ENCODE data around the gene ZC3H8. TPM values are rescaled to one million over a fixed set of nuclear protein-coding genes. Genes with fewer than 3 reads are reported as not detected.

ZC3H8 gene
- total and polyA plus RNA-seq, 11 donors, result 5.1 to 12.2 (median 7.8) TPM

- TF ChIP-seq, protein P1, sequence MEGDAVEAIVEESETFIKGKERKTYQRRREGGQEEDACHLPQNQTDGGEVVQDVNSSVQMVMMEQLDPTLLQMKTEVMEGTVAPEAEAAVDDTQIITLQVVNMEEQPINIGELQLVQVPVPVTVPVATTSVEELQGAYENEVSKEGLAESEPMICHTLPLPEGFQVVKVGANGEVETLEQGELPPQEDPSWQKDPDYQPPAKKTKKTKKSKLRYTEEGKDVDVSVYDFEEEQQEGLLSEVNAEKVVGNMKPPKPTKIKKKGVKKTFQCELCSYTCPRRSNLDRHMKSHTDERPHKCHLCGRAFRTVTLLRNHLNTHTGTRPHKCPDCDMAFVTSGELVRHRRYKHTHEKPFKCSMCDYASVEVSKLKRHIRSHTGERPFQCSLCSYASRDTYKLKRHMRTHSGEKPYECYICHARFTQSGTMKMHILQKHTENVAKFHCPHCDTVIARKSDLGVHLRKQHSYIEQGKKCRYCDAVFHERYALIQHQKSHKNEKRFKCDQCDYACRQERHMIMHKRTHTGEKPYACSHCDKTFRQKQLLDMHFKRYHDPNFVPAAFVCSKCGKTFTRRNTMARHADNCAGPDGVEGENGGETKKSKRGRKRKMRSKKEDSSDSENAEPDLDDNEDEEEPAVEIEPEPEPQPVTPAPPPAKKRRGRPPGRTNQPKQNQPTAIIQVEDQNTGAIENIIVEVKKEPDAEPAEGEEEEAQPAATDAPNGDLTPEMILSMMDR (IDR thresholded peaks at IDR 0.05), result no peak
- no peak for TF ChIP-seq POLR2A (IDR thresholded peaks at IDR 0.05)
- 96 to 98% (median 97%) methylated on average over 4 of the region's 4 CpGs for WGBS, 4 donors
- intact Hi-C loops (cut with DNase I), result loop anchor here in 2 of 10 donors (10.0 kb wide), 3 partner anchors 98 to 348 kb away; partner anchors contain the start of gene MERTK (in 1 of the 2)
- H3K27me3 ChIP-seq, result no peaks in the 10 kb centered on the region
- no peaks in the 10 kb centered on the region for H3K9me3 ChIP-seq
- no peak overlapping the region for H3K4me3 ChIP-seq
- DNase-seq (no peak), ATAC-seq (no peak)
- peaks cover 0 to 60% (median 38%) of the 10 kb centered on the region in 9 donors for H3K36me3 ChIP-seq
- H3K27ac ChIP-seq, result no peak overlapping the region
- no peaks in the 10 kb centered on the region for H3K4me1 ChIP-seq
Observed at GRCh38 chr2:112243233-112243632, 11.6 kb downstream of the ZC3H8 start.

- TF ChIP-seq, protein P1 (IDR thresholded peaks at IDR 0.05), result no peak
- TF ChIP-seq POLR2A (IDR thresholded peaks at IDR 0.05), result no peak
- 84 to 93% (median 87%) methylated on average over 3 of the region's 3 CpGs for WGBS, 4 donors
- no peaks in the 10 kb centered on the region for H3K27me3 ChIP-seq
- no peak overlapping the region for H3K4me3 ChIP-seq
- peaks cover 0 to 59% (median 30%) of the 10 kb centered on the region in 9 donors for H3K36me3 ChIP-seq
- H3K9me3 ChIP-seq, result no peaks in the 10 kb centered on the region
- ATAC-seq (no peak), DNase-seq (no peak)
- intact Hi-C loops (cut with DNase I), result loop anchor here in 2 of 10 donors (10.0 kb wide), 3 partner anchors 98 to 348 kb away; partner anchors contain the start of gene MERTK (in 1 of the 2)
- H3K4me1 ChIP-seq, result no peaks in the 10 kb centered on the region
- no peak overlapping the region for H3K27ac ChIP-seq
Observed at GRCh38 chr2:112242384-112242783, 12.5 kb downstream of the ZC3H8 start.

GRCh38 chr2:112239862-112240261, 15.0 kb downstream of the ZC3H8 start:
- H3K27ac ChIP-seq, result no peak overlapping the region
- peaks cover 0 to 62% (median 26%) of the 10 kb centered on the region in 9 donors for H3K36me3 ChIP-seq
- intact Hi-C loops (cut with DNase I), result loop anchor here in 3 of 10 donors (10.0 kb wide), 3 partner anchors 95 to 345 kb away; partner anchors contain the start of gene MERTK (in 1 of the 3)
- TF ChIP-seq, protein P1 (IDR thresholded peaks at IDR 0.05), result no peak
- no peak for TF ChIP-seq POLR2A (IDR thresholded peaks at IDR 0.05)
- ATAC-seq, result no peak
- no peak for DNase-seq
- H3K4me3 ChIP-seq, result no peak overlapping the region
- WGBS, 4 donors, result 94 to 100% (median 97%) methylated on average over 1 of the region's 1 CpG
- H3K9me3 ChIP-seq, result no peaks in the 10 kb centered on the region
- no peaks in the 10 kb centered on the region for H3K4me1 ChIP-seq
- H3K27me3 ChIP-seq, result no peaks in the 10 kb centered on the region

DNA sequence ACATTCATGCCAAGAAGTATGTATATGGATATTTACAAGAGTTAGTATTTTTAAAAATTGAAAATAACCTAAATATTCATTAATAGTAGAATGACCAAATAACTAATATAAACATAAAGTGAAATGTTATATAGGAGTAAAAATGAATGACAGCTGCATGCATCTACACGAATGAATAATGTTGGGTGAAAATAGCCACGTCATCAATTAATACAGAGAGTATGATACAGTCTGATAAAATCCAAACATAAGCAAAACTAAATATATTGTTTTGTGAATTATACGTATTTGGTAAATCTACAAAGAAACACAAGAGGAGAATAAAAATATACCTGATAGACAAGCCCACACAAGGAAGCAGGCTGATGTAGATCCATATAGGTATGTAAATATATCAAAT, 24.5 kb downstream of the ZC3H8 start:
- H3K36me3 ChIP-seq, result peaks cover 0 to 75% (median 53%) of the 10 kb centered on the region in 9 donors
- TF ChIP-seq POLR2A (IDR thresholded peaks at IDR 0.05), result no peak
- TF ChIP-seq, protein P1 (IDR thresholded peaks at IDR 0.05), result no peak

More for the DNA sequence above, 24.5 kb downstream of the ZC3H8 start:
- DNase-seq, result no peak
- H3K4me1 ChIP-seq, result no peaks in the 10 kb centered on the region
- H3K27ac ChIP-seq, result no peak overlapping the region
- H3K27me3 ChIP-seq, result no peaks in the 10 kb centered on the region
- H3K4me3 ChIP-seq, result no peak overlapping the region
- 93 to 98% (median 96%) methylated on average over 3 of the region's 3 CpGs for WGBS, 4 donors
- intact Hi-C loops (cut with DNase I), result loop anchor here in 1 of 10 donors (10.0 kb wide), 1 partner anchor 106 kb away; no protein-coding TSS in a partner anchor
- peaks cover 0 to 5% (median 0%) of the 10 kb centered on the region in 12 donors for H3K9me3 ChIP-seq
- ATAC-seq, result no peak
